Activated naive CD8-positive, alpha-beta T cell (primary cell): ENCODE data around the gene CENPT.

Experiments
- H3K27ac Mint-ChIP-seq: one replicate; pipeline ENCODE4 v1.8.0; 2021; ENCODE audit warnings: mixed read lengths
- H3K27me3 Mint-ChIP-seq: one replicate; pipeline ENCODE4 v1.8.0; 2021; ENCODE audit warnings: mixed read lengths
- H3K36me3 Mint-ChIP-seq: one replicate; pipeline ENCODE4 v1.8.0; 2021; ENCODE audit warnings: mixed read lengths
- H3K4me1 Mint-ChIP-seq: one replicate; pipeline ENCODE4 v1.8.0; 2021; ENCODE audit warnings: low read depth, mixed read lengths
- H3K4me3 Mint-ChIP-seq: one replicate; pipeline ENCODE4 v1.8.0; 2021; ENCODE audit warnings: mild to moderate bottlenecking, mixed read lengths
- H3K9me3 Mint-ChIP-seq: one replicate; pipeline ENCODE4 v1.8.0; 2021; ENCODE audit warnings: low read depth, mixed read lengths

Gene CENPT

DNA sequence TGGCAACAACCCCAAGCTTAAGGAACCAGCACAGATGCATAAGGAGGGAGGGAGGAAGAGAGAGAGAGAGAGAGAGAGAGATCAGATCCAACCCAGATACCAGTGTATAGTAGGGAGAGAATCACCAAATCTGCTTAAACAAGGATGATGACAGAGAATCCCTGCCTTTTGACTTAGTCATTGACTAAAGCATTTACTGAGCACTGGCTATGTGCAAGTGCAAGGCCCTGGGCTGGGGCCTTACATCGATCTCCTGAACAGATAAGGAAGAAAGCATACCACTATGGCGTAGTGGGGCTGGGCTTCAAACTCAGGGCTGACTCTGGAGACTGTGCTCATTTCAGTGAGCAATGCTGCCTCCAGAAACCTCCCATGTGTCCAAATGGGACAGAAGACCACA is 25.0 kb downstream of the CENPT start:
- Mint-ChIP-seq H3K27ac (no peak overlapping the region), H3K4me1 (no peaks in the 10 kb centered on the region), H3K9me3 (no peaks in the 10 kb centered on the region), H3K27me3 (no peaks in the 10 kb centered on the region), H3K36me3 (no peaks in the 10 kb centered on the region), H3K4me3 (no peak overlapping the region)

DNA sequence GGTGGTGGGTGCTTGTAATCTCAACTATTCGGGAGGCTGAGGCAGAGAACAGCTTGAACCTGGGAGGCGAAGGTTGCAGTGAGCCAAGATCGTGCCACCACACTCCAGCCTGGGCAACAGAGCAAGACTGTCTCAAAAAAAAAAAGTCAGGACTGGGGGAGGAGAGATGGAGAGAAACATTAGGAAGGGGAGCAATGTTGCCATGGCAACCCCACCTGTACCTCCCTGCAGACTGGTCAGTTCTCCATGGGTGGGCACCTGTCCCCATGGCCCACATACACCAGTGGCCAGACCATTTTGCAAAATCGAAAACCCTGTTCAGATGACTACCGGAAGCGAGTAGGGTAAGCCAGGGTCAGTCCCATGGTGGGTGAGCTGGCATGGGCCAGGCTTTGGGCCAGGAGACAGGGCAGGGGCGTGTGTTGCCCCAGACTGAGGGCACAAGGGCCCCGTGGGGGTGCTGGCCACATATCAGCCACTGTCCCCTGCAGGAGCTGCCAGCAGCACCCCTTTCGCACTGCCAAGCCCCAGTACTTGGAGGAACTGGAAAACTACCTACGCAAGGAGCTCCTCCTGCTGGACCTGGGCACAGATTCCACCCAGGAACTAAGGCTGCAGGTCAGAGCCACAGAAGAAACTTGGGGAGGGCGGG is 26.8 kb downstream of the CENPT start:
- Mint-ChIP-seq H3K4me3 (no peak overlapping the region), H3K9me3 (no peaks in the 10 kb centered on the region), H3K4me1 (peaks cover 5% of the 10 kb centered on the region)

DNA sequence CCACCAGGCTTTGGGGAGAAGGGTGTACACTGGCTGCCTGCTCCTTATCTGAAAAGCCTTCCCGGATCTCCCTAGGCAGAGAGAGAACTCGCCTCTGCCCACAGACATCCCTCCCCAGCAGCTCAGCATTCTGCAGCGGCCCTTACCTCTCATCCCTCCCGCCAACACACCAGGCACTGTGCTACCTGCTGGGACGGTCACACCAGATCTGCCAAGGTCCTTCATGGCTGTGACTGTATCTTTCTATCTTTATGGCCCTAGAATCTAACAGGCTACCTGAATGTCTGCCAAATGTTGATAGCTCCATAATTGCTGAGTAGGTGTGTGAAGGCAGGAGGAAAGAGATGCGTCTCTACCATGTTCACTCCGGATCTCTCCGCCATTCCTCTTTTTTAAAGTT is 32.9 kb downstream of the CENPT start:
- H3K9me3 Mint-ChIP-seq = no peaks in the 10 kb centered on the region
- H3K27ac Mint-ChIP-seq = no peak overlapping the region
- H3K4me1 Mint-ChIP-seq = peaks cover 5% of the 10 kb centered on the region
- no peak overlapping the region for H3K4me3 Mint-ChIP-seq
- no peaks in the 10 kb centered on the region for H3K36me3 Mint-ChIP-seq
- no peaks in the 10 kb centered on the region for H3K27me3 Mint-ChIP-seq

More for the DNA sequence above, 26.8 kb downstream of the CENPT start:
- H3K27ac Mint-ChIP-seq = no peak overlapping the region
- no peaks in the 10 kb centered on the region for H3K27me3 Mint-ChIP-seq
- H3K36me3 Mint-ChIP-seq = no peaks in the 10 kb centered on the region

DNA sequence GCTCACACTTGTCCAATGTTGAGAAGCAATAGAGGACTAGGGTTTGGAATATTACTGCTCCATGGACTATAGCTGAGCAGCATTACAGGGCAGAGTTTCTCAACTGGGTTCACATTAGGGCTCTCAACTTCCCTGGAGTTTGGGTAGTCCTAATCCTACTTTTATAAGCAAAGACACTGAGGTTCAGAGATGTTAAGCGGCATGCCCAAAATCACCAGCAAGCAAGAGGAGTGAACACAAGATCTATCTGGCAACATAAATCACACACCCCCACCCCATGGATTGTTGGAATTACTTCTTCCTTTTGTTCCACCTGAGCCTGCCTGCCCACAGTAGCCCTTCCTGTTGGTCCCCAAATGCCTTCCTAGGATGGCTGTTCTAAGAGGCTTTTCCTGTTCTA is 35.6 kb downstream of the CENPT start:
- H3K4me3 Mint-ChIP-seq = no peak overlapping the region
- H3K27me3 Mint-ChIP-seq = no peaks in the 10 kb centered on the region
- no peaks in the 10 kb centered on the region for H3K9me3 Mint-ChIP-seq
- peaks cover 5% of the 10 kb centered on the region for H3K4me1 Mint-ChIP-seq
- no peak overlapping the region for H3K27ac Mint-ChIP-seq
- H3K36me3 Mint-ChIP-seq = no peaks in the 10 kb centered on the region

DNA sequence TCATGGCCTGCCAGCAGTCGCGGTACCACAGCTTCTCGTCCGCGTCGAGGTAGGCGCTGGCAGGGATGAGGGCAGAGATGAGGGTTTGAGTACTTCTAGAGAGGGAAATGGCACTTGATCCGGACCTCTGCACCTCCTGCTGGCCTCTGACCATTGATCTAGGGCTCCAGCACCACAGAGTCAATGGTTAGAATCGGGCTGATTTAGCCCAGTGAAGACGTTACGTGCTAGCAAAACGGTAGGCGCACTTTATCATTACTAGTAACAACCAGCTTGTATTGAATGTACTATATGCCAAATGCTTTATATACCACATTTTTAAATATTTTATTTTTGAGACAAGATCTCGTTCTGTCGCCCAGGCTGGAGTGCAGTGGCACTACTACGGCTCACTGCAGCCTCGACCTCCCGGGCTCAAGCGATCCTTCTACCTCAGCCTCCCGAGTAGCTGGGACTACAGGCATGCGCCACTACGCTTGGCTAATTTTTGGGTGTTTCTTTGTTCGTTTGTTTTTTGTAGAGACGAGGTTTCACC is 40.3 kb downstream of the CENPT start:
- Mint-ChIP-seq H3K4me3 (peak overlapping the region; percentile 91), H3K27me3 (no peaks in the 10 kb centered on the region), H3K4me1 (peaks cover 27% of the 10 kb centered on the region), H3K9me3 (no peaks in the 10 kb centered on the region), H3K27ac (peak overlapping the region; percentile 93), H3K36me3 (peaks cover 9% of the 10 kb centered on the region)

DNA sequence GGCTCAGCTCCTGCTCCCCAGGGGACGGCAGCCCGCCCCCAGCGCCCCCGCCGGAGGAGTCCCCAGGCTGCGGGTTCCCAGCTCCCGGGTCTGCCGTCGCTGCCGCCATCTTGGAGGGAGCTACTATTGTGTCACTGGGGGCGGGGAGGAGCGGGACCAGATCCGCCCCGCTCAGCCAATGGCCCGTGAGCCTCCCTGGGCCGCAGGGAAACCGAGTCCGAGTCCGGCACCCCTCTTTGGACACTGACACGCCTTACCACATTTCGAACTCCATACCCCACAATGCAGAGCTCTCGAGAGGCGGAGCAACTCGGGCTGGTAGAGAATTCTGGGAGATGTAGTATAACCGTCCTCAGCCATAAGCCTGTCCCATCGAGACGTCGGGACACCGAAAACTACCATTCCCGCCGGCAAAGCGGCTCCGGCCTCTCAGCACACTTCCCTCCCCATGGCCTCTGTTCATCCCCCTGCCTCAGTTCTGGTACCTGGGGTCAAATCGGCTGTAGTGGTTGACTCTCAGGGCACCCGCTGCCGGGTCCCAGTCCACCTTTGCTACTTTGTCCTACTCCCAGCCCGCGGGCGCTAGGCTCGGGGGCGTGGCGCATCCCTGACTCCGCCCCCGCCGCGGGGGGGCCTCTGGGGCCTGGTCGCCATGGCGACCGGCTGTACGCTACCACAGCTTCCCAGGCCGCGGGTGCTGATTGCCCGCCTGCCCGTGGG is 40.9 kb downstream of the CENPT start, which contains the start of the genes RANBP10 and TSNAXIP1:
RANBP10 (minus strand) TSS at position 133 of the 720 bp plus-strand sequence; CDS start at position 109, 24 bp downstream.
TSNAXIP1 (plus strand) TSS at position 462 of the 720 bp plus-strand sequence. CDS start 261 bp downstream, outside the sequence.
- Mint-ChIP-seq H3K27ac (peak within 1 kb of the TSS; percentile 93), H3K36me3 (peaks cover 9% of the 10 kb centered on the region), H3K27me3 (no peaks in the 10 kb centered on the region), H3K4me3 (peak within 1 kb of the TSS; percentile 91), H3K4me1 (peaks cover 33% of the 10 kb centered on the region), H3K9me3 (no peaks in the 10 kb centered on the region)

DNA sequence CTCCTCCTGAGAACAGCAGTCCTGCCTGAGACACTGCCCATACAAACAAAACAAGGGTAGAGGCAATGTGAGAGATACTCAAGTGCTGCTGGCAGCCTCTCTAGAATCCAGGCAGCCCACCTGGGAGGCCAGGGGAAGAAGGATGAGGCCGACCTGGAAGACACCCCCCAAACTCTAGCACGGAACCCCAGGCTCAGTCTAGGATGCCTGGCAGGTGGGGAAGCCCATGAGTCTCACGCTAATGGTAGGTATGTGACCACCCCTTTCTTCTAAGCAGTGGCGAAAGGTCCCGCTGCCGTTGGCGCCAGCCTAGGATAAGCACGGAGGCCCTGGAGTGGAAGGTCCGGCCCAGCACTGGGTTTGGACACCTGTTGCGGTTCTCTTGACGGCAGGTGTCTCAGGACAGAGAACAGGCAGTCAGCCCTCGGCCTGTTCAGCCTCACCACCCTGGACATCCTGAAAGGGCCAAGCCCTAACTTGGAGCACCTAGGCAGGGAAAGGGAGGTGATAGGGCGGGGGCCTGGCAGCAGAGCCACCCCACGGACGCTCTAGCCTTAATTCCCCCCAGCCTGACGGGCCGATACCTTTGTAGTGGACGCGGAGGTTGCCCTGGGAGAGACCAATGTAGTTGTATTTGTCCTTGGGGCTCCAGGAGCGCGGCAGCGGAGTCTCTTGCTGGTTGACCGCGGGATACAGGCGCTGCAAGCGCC is 41.6 kb downstream of the CENPT start:
- H3K9me3 Mint-ChIP-seq = no peaks in the 10 kb centered on the region
- no peaks in the 10 kb centered on the region for H3K27me3 Mint-ChIP-seq
- peak overlapping the region; percentile 91 for H3K4me3 Mint-ChIP-seq
- H3K27ac Mint-ChIP-seq = peak overlapping the region; percentile 93
- H3K4me1 Mint-ChIP-seq = peaks cover 40% of the 10 kb centered on the region
- H3K36me3 Mint-ChIP-seq = peaks cover 9% of the 10 kb centered on the region

DNA sequence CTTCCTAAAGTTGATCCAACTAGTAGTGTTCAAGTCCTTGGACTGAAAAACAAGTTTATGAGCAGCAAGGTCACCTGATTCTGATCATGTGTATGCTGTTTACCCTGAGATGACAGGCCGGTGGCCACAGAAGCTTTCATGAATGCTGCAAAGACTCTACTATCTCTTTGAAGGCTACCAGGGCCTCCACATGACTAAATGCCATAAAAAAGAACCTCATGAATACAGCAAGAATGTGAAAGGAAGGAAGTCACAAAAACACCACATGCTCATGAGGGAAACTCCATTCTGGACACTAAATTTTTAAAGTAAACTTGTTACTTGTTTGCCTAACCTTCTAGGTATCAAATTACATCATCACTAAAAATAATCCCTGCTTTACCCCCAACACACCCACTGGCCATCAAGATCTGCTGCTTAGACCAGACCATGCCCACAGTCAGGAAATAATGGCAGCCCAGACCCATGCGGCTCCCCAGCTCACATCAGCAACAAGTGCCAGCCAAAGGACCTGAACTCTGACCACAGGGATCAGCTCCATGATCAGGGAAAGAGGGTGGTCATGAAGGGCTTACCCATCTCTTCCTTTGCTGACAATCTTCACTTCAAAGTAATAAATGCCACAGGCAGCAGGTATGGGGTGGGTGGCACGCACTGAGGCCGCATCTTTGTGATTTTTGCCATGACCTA is 42.5 kb downstream of the CENPT start:
- peaks cover 49% of the 10 kb centered on the region for H3K4me1 Mint-ChIP-seq
- H3K27ac Mint-ChIP-seq = peak overlapping the region; percentile 93
- H3K36me3 Mint-ChIP-seq = peaks cover 9% of the 10 kb centered on the region
- H3K27me3 Mint-ChIP-seq = no peaks in the 10 kb centered on the region
- peak overlapping the region; percentile 91 for H3K4me3 Mint-ChIP-seq
- no peaks in the 10 kb centered on the region for H3K9me3 Mint-ChIP-seq

DNA sequence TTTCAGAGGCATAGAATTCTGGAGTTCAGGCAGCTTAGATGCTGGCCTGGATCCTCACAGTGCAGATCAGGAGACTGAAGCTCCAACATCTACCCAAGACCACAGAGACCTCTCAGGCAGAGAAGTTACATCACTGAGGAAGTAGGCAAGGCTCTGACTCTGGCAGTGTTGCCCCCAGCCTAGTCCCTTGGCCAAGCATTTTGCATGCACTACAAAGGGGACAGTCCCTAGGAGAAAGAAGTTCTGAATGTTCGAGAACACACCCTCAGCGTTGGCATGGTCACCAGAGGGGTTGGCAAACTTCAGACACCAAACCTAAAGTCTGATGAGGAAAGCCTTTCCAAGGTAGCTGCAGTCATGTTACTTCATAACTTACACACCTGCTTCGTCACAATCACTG is 43.6 kb downstream of the CENPT start:
- Mint-ChIP-seq H3K4me1 (peaks cover 54% of the 10 kb centered on the region), H3K4me3 (peak overlapping the region; percentile 52), H3K36me3 (peaks cover 9% of the 10 kb centered on the region)

DNA sequence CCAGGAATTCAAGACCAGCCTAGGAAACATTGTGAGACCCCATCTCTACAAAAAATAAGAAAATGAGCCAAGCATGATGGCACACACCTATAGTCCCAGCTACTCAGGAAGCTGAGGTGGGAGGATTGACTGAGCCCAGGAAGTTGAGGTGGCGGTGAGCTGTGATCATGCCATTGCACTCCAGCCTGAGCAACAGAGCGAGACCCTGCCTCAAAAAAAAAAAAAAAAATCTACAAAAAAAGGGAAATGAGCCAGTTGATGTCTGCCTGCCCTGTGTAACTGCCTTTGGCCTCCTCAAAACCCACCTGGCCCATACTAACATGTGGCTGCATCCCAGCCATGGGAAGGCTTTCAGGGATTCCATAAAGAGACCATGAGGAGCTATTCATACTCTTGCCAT is 45.6 kb downstream of the CENPT start:
- peak overlapping the region; percentile 8 for H3K27ac Mint-ChIP-seq
- H3K4me3 Mint-ChIP-seq = peak overlapping the region; percentile 42
- H3K9me3 Mint-ChIP-seq = no peaks in the 10 kb centered on the region
- peaks cover 9% of the 10 kb centered on the region for H3K36me3 Mint-ChIP-seq
- peaks cover 59% of the 10 kb centered on the region for H3K4me1 Mint-ChIP-seq
- no peaks in the 10 kb centered on the region for H3K27me3 Mint-ChIP-seq

More for the DNA sequence above, 43.6 kb downstream of the CENPT start:
- no peaks in the 10 kb centered on the region for H3K27me3 Mint-ChIP-seq
- H3K9me3 Mint-ChIP-seq = no peaks in the 10 kb centered on the region
- peak overlapping the region; percentile 64 for H3K27ac Mint-ChIP-seq

DNA sequence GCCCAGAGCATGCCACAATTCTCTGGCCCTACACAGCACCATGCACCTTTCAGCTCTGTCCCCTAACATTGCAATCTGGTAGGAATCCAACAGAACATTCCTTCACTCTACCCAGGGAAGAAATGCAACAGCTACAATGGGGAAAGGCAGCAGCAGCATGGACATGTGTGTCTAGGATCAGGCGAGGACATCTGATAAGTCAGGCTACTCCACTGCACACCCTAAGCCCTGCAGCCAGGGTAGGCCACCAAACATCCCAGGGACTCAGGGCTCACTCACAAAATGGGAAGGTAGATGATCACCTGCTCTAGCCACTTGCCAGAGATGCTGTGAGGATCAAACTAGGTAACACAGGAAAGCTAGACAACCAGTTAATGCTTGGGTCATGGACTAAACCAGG is 46.3 kb downstream of the CENPT start:
- Mint-ChIP-seq H3K27ac (no peak overlapping the region), H3K27me3 (no peaks in the 10 kb centered on the region), H3K9me3 (no peaks in the 10 kb centered on the region), H3K4me3 (peak overlapping the region; percentile 42), H3K4me1 (peaks cover 62% of the 10 kb centered on the region), H3K36me3 (peaks cover 9% of the 10 kb centered on the region)

DNA sequence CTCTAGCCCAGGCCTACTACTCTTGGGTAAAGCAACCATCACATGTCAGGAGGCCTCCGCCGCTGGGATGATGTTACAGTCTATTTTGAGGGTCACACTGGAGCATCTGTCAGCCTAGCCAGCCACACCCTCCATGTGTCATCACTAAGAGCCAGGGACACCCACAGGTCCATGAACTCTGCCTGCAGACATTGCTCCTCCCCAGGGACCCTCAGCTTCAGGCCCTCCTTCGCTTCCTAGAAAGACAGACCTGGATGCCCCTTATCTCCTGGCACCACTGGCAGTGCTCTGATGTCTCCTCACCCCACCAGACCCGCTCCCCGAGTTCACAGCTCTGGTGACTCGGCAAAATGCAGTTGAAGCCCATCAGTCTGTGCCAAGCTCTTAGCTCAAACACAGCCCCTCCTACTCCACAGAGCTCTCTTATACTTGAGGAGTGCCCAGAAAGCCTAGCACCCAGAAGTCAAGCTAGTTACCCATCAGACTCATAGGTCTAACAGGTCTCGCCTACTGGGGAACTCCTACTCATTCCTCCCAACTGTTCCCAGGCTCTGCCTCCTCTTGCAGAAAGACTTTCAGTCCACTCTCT is 47.1 kb downstream of the CENPT start:
- Mint-ChIP-seq H3K36me3 (peaks cover 9% of the 10 kb centered on the region), H3K9me3 (no peaks in the 10 kb centered on the region), H3K27me3 (no peaks in the 10 kb centered on the region), H3K27ac (peak overlapping the region; percentile 64), H3K4me3 (peak overlapping the region; percentile 4), H3K4me1 (peaks cover 60% of the 10 kb centered on the region)

DNA sequence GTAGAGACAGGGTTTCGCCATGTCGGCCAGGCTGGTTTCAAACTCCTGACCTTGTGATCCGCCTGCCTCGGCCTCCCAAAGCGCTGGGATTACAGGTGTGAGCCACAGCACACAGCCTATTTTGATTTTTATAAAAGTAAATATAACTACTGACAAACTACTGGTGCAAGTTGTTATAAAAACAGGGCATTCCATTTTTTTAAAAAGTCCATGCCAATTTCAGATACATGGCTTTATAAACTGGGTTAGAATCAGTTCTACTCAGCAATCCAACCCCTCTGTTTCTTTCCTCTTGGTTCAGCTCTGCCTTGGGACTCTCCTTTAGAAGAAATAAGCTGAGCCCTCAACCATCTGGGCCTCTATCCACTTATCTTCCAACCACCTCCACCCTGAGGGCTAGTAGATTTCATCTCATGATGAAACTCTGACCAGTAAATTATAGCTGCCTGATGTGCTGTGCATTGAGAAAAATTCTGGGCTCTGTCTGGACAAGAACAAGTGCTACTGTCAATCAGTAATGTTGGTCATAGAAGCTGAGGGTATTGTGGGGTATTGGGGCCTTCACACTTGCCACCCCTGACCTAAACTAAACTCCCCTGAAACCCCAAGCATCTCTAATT is 51.3 kb downstream of the CENPT start:
- Mint-ChIP-seq H3K9me3 (no peaks in the 10 kb centered on the region), H3K4me1 (peaks cover 30% of the 10 kb centered on the region), H3K27ac (no peak overlapping the region), H3K27me3 (no peaks in the 10 kb centered on the region), H3K4me3 (no peak overlapping the region), H3K36me3 (no peaks in the 10 kb centered on the region)

DNA sequence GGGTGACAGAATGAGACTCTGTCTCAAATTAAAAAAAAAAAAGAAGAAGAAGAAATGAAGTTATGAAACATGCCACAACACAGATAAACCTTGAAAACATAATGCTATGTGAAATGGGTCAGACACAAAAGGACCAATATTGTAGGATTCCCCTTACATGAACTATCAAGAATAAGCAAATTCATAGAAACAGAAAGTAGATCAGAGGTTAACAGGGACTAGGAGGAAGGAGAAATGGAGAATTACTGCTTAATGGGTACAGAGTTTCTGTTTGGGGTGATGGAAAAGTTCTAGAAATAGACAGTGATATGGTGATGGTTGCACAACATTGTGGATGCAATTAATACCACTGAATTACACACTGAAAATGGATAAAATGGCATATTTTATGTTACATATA is 57.4 kb downstream of the CENPT start:
- Mint-ChIP-seq H3K4me3 (no peak overlapping the region), H3K4me1 (peaks cover 10% of the 10 kb centered on the region), H3K9me3 (no peaks in the 10 kb centered on the region), H3K27ac (peak overlapping the region; percentile 41), H3K27me3 (no peaks in the 10 kb centered on the region), H3K36me3 (peaks cover 2% of the 10 kb centered on the region)
